Myocyte (in vitro differentiated cells): ENCODE measurements around the gene HCN2. TPM values are rescaled to one million over a fixed set of nuclear protein-coding genes. Genes with fewer than 3 reads are reported as not detected.

Source experiments
- total RNA-seq: library from RNA; depleted of rRNA; stranded (reverse); fragments of >200 nt; gene quantifications from 2 replicates; pipeline ENCODE4 v1.2.3, GENCODE V29; 2014

HCN2 gene
- total RNA-seq, 1 donor from 2014 or later: 2.9 TPM

Other genes starting within 250 kb of the HCN2 start
- gene MIER2, start 245.1 kb upstream of the HCN2 start, total RNA-seq: 16.0 and 28.1 TPM in 2 replicates
- gene C2CD4C, start 180.7 kb upstream of the HCN2 start, total RNA-seq: 0.11 and 0.16 TPM in 2 replicates
- 4.4 and 7.9 TPM in 2 replicates for gene SHC2, start 128.8 kb upstream of the HCN2 start, total RNA-seq
- 0.29 and 0.52 TPM in 2 replicates for gene MADCAM1, start 93.4 kb upstream of the HCN2 start, total RNA-seq
- gene TPGS1, start 82.4 kb upstream of the HCN2 start, total RNA-seq: 64.5 and 75.2 TPM in 2 replicates
- gene CDC34, start 58.1 kb upstream of the HCN2 start, total RNA-seq: 103 and 139 TPM in 2 replicates
- gene GZMM, start 45.8 kb upstream of the HCN2 start, total RNA-seq: not detected in 2 replicates
- 519 and 528 TPM in 2 replicates for gene BSG, start 17.3 kb upstream of the HCN2 start, total RNA-seq
- gene POLRMT, start 43.7 kb downstream of the HCN2 start, total RNA-seq: 47.7 and 54.3 TPM in 2 replicates
- 0.16 and 0.21 TPM in 2 replicates for gene FGF22, start 50.0 kb downstream of the HCN2 start, total RNA-seq
- 86.4 and 94.6 TPM in 2 replicates for gene RNF126, start 73.3 kb downstream of the HCN2 start, total RNA-seq
- gene FSTL3, start 86.5 kb downstream of the HCN2 start, total RNA-seq: 157 and 175 TPM in 2 replicates
- not detected in 2 replicates for gene PRSS57, start 105.6 kb downstream of the HCN2 start, total RNA-seq
- 4.8 and 7.8 TPM in 2 replicates for gene PALM, start 119.1 kb downstream of the HCN2 start, total RNA-seq
- gene MISP, start 161.2 kb downstream of the HCN2 start, total RNA-seq: 2.3 and 2.9 TPM in 2 replicates
- 89.0 and 105 TPM in 2 replicates for gene PTBP1, start 207.6 kb downstream of the HCN2 start, total RNA-seq
- gene PLPPR3, start 232.1 kb downstream of the HCN2 start, total RNA-seq: 0.16 and 0.26 TPM in 2 replicates
- not detected in 2 replicates for gene AZU1, start 238.0 kb downstream of the HCN2 start, total RNA-seq